AG10803 (cell line): Measurements from ENCODE around the gene SLC8A1.

ENCODE experiments used
- DNase-seq: peaks from one replicate; pipeline ENCODE4 v3.0.0; 2010; ENCODE audit warnings: low read depth
- H3K4me3 ChIP-seq: 2 replicates; pipeline ENCODE4 v1.5.1; 2011; ENCODE audit warnings: mild to moderate bottlenecking, low read length, control low read depth
- TF ChIP-seq, protein P1 (sequence below): conservative IDR thresholded peaks from 2 replicates; pipeline ENCODE4 v1.5.1; 2011; ENCODE audit warnings: mild to moderate bottlenecking, low read length, control low read depth, inconsistent platforms

The SLC8A1 gene

DNA sequence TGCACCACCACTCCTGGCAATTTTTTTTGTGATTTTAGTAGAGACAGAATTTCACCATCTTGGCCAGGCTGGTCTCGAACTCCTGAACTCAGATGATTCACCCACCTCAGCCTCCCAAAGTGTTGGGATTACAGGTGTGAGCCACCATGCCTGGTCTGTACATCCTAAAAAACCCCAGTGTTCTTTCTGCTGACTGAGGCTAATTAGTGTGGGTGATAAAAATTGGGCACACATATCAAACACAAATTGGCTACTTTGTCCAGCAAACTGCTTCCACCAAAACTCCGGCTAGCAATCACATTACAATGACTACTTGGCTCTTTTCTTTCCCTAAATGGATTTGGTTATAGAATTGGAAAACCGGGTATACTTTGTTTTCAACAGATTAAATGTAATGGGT lies 153.9 kb downstream of the SLC8A1 start:
- TF ChIP-seq, protein P1, sequence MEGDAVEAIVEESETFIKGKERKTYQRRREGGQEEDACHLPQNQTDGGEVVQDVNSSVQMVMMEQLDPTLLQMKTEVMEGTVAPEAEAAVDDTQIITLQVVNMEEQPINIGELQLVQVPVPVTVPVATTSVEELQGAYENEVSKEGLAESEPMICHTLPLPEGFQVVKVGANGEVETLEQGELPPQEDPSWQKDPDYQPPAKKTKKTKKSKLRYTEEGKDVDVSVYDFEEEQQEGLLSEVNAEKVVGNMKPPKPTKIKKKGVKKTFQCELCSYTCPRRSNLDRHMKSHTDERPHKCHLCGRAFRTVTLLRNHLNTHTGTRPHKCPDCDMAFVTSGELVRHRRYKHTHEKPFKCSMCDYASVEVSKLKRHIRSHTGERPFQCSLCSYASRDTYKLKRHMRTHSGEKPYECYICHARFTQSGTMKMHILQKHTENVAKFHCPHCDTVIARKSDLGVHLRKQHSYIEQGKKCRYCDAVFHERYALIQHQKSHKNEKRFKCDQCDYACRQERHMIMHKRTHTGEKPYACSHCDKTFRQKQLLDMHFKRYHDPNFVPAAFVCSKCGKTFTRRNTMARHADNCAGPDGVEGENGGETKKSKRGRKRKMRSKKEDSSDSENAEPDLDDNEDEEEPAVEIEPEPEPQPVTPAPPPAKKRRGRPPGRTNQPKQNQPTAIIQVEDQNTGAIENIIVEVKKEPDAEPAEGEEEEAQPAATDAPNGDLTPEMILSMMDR, result no peak
- no peak overlapping the region for H3K4me3 ChIP-seq
- no peak for DNase-seq

GRCh38 chr2:40292291-40292690 lies 159.6 kb downstream of the SLC8A1 start:
- no peak overlapping the region for H3K4me3 ChIP-seq
- TF ChIP-seq, protein P1, result no peak
- no peak for DNase-seq

GRCh38 chr2:40289771-40290404 lies 162.0 kb downstream of the SLC8A1 start:
- TF ChIP-seq, protein P1, result no peak
- H3K4me3 ChIP-seq, result no peak overlapping the region
- DNase-seq, result no peak

DNA sequence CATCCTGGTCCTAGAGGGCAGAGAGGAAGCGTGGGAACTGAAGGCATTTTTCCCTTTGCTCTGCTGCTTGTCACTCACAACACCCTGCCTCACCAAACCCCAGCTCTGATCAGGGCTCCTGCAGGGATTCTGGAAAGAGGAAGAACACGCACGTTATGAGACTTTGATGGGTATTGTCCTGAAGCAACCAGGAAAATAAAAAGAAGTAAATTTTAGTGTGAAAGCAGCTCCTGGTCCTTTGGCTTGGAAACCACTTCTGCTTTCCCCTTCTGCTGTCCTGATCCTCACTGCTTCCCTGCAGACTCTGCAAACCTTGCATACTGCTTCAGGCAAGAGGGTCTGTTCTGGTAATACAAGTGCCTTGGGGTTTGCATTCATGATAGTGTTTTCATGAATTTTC lies 164.1 kb downstream of the SLC8A1 start:
- DNase-seq, result no peak
- TF ChIP-seq, protein P1, result no peak
- H3K4me3 ChIP-seq, result no peak overlapping the region

DNA sequence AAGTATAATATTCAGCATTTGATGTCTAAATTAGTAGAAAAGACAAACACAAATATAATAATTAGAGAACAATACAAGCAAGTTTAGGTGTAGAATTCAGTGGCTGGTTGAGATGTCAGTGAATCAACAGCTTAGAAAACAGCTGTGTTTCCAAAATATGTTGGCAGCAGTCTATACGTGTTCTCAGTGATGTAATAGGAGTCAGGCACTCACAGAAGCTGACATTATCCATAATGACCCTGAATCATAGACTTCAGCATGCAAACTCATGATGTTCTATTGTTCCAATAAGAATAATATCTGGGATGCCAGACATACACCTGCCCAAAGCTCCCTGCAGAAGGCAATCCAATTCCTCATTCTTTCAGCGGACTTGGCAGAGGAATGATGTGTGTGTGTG lies 164.7 kb downstream of the SLC8A1 start:
- TF ChIP-seq, protein P1, result no peak
- H3K4me3 ChIP-seq, result no peak overlapping the region
- peak; percentile 54 for DNase-seq

DNA sequence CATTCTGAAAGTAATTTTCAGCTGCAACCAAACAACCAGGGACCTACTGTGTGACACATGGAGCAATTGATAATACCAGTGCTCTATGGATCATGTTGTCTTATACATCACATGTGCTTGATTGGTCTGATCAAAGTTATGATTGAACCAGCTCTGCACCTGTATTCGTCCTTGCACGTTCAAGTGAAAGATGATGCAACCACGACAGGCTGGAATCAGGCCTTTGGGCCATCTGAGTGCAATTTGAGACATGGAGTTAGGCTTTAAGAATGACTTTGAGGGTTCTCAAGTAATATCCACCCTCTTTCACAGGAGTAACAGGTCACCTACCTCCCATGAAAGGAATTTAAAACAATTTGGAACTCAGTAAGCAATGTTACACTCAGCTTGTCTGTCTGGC lies 165.2 kb downstream of the SLC8A1 start:
- no peak overlapping the region for H3K4me3 ChIP-seq
- TF ChIP-seq, protein P1, result no peak
- DNase-seq, result no peak

DNA sequence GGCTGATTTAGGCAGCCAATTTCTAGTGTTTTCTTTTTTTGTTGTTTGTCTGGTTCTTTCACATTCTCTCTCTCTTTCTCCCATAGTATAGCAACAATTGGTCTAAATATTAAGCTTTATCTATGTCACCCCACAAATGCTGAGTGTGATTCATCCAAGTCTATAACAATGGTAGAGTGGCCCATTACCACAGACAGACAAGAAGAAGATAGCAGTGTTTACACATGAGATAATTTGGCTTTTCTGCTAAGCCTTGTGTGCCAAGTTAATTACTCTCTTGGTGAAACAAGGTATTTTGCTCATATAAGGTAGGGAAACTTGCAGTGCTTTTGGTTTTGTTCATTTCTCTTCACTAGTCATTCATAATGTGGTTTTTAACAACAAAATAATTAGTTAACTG lies 166.5 kb downstream of the SLC8A1 start:
- TF ChIP-seq, protein P1, result no peak
- no peak overlapping the region for H3K4me3 ChIP-seq
- DNase-seq, result no peak
